ENCODE results near the gene ABHD2.

GRCh38 chr15:89172921-89173320 is 84.7 kb downstream of the ABHD2 start:
- no peak for TF ChIP-seq CTCF (conservative IDR thresholded peaks at IDR 0.05 in 1 of 2, IDR thresholded peaks at IDR 0.05 in 1 of 2; ENCODE audit: low read depth in 1 of 2, low read length in 2 of 2)
- TF ChIP-seq EZH2 (IDR thresholded peaks at IDR 0.05; ENCODE audit: low read length, missing control alignments) = no peak

Measured in fibroblast of lung (primary cell).